Activated naive CD4-positive, alpha-beta T cell treated with Interleukin-2 at 50 U/mL for 16 hours (primary cell): ENCODE data around the gene SLC9A3.

Source experiments
- DNase-seq: peaks from one replicate; pipeline ENCODE4 v3.0.0-alpha.2; 2020

The SLC9A3 gene

DNA sequence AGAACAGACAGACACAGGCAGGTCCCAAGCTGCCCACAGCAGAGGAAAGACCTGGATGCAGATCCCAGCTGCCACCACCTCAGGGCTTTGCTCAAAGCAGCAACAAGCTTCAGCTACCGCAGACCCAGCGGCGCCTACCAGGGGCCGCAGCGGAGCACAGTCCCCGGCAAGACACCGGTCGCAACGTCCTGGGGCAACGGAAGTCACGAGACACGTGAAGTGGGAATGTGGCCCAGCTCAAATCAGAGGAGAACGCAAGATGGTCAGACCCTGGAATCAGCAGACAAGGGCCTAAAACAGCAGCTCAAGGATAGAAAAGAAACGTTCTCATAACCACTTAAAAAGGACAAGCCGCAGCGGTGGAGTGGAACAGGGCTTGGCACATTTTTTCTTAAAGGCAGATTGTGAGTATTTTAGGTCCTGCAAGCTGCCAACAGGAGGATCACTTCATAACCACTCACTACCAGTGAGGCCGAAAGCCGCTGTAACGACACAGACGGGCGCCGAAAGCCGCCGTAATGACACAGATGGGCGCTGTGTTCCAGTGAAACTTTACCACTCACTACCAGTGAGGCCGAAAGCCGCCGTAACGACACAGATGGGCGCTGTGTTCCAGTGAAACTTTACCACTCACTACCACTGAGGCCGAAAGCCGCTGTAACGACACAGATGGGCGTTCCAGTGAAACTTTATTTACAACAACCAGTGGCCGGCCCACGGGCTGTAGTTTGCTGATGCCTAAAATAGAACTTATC lies 21.7 kb downstream of the SLC9A3 start:
- DNase-seq: no peak

DNA sequence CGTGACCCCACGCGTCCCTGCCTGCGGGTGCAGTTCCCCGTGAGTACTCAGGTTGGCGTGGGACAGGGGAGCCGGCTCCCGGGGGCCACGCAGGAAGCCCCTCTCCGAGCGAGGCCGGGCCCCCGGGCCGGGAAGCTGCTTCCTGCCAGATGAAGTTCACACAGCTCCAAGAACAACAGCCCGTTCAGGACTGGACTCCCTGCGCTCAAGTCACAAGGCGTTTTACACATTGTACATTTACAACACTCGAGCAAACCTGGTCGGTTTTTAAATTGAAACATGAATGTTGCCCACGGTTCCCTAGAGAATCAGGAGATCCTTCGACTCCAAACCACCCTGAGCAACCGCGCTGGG lies 22.4 kb downstream of the SLC9A3 start:
- DNase-seq: no peak

DNA sequence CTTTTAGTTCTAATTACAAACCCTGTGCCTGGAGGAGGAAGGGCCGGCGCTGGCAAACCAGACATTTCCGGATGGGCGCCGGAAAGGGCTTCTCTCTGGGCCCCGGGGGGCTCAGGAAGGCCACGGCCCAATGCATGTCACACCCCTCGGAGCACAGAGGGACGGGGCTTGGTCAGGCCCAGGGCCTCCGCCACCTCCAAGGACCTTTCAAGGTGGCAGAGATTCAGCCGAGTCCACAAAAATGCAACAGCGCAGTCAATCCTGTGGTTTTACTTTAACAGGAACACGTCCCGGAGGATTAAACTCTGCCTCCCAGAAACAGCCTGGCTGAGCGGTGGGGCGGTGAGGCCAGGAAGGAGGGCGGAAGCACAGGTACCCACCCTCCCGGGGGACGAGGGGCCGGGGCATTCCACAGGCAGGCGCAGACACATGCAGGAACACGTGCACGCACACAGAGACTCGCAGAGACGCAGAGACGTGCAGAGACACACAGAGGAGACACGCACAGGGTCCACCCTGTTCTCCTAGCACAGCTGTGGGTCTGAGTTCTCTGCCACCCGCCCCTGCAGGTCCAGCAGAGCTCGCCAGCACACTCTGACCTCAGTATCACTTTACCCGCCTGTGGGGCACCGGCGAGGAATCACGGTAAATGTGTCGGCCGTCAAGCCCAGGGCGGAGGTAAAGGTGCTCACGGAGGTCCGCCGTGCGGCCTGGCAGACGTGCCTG lies 23.0 kb downstream of the SLC9A3 start:
- DNase-seq: no peak

- no peak for DNase-seq
Observed at GRCh38 chr5:500491-500890, 23.8 kb downstream of the SLC9A3 start.

GRCh38 chr5:499233-500209 lies 24.7 kb downstream of the SLC9A3 start:
- no peak for DNase-seq

GRCh38 chr5:497871-498509 lies 26.3 kb downstream of the SLC9A3 start:
- DNase-seq: no peak

- DNase-seq: no peak
Observed at GRCh38 chr5:497090-497700, 27.1 kb downstream of the SLC9A3 start.

- no peak for DNase-seq
Observed at GRCh38 chr5:496028-496427, 28.2 kb downstream of the SLC9A3 start.

DNA sequence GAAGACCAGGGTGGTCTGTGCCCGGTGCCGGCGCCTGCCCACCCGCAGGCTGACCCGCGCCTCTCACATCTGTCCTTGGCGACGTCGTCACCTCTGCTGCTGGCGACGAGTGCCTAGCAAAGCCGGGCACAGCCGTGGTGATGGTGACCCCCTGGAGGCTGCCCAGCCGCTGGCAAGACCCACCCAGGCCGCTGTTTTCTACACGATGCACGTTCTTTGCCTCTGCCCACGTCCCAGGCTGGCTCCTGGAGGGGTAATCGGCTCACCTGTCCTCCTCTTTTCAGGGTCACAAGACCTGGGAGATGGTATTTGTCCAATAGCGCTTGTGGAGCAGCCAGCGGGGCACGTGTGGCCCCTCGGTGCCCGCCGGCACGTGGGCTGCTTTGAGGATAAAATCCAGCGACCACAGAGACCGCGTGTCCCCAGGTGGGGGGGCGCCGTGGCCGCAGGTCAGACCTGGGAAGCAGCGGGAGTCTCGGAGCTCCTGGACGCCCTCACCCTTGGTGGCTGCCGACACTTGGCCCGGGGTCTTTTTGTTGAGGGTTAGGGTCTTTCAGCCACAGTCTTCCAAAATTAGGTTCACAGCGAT lies 29.5 kb downstream of the SLC9A3 start:
- DNase-seq: no peak

- DNase-seq: no peak
Observed at GRCh38 chr5:493758-494157, 30.5 kb downstream of the SLC9A3 start.

- DNase-seq: no peak
Observed at GRCh38 chr5:493119-493701, 31.0 kb downstream of the SLC9A3 start.

DNA sequence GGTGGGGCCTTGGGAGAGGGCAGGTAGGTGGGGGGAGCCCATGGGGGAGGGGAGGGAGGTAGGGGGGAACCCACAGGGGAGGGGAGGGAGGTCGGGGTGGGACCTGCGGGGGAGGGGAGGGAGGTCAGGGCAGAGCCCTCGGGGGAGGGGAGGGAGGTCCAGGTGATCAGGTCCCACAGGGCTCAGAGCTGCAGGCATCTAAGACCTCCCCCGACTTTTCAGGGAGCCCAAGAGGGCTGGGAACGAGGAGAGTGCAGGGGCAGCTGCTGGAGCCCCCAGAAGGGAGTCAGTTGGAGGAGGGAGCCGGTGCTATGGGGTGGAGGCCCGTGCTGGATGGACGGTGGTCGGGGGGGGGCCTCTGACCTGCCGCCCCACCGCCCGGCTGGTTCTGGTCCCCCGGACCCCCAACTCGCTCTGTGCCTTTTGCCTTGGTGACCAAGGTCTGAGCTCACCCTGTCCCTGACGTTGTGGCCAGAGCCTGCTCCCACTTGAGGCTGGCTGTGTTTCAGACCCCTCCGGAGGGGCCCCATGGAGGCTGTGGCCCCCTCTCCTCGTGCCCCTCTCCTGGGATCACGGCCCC lies 31.8 kb downstream of the SLC9A3 start:
- DNase-seq: no peak

DNA sequence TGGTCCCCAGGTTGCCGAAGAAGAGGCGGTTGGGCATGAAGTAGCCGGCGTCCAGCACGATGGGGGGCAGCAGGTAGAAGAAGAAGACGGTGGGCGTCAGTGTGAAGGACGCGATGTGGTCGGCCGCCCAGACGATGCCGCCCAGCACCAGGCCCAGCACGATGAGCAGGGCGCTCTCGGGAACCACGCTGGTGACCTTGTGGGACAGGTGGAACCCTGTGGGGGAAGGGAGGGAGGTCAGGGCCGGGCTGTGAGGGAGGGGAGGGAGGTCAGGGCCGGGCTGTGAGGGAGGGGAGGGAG lies 32.4 kb downstream of the SLC9A3 start:
- DNase-seq: no peak

DNA sequence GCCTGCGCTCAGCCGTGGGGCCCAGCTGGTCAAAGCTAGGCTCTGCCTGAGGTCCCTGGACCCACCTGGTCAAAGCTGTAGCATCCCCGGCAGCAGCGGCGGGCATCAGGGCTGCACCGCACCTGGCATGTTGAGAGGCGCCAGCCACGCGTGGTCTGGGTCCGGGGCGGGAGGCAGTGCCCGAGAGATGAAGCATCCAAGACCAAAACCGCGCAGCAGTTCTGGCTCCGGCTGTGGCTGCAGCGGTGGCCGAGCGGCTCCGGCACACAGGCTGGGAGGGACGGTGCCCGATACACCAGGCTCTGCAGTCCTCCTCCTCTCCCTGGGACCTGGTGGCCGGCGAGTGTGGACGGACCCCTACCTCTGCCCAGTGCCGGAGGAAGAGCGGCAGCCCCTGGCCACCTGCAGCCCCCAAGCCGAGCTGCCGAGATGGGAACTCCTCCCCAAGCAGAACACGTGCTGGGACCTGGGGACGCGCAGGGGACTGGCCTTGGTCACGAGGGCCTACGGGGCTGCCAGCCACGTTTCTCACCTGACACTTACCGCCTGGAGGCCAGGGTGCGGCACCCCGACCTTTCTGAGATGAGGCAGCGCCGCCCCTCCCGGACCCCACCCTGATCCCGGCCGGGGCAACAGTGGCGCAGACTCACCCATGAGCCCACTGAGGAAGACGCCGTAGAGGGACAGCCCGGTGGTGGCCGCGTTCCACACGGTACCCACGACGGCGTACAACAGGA lies 33.0 kb downstream of the SLC9A3 start:
- DNase-seq: no peak

DNA sequence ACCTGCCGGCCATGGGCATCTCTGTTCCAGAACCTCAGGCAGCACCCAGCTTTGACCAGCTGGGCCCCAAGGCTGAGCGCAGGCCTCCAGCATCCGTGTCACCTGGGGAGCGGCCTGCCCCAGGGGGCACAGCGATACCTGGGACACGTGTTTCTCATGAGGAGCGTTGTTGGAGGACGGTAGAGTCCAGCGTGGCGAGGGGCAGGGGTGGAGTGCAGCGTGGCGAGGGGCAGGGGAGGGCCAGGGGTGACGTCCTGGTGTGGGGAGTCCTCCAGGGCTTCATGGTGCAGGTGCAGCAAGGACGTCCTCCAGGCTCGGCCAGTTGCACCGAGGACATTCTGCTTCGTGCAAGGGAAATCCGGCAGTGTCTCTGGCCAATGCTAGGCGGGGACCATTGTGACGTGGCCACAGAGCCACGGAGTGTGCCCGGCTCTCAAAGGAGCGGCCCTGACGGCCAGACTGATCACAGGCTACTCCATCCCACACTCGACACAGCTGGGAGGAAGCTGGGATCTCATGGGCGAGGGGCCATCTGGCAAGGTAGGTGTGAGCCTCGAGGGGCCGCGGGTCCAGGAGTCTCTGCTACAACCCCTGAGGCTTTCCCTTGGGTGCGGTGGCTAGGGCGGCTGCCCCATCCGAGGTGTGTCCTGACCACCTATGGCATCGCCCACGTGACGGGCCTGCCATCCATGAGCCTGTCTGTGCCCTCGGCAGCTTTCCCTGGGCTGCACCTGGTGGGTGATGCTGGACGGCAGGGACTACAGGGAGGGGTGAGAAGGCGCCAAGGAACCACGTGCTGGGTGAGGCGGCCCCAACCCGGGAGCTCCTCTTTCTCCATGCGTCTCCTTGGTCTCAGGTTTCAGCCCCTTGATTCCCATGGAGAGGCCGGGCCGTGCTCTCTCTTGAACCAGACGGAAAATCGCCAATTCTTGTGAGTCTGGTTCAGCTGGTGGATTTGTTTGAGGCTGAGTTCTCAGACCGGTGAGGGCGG lies 33.8 kb downstream of the SLC9A3 start:
- no peak for DNase-seq

GRCh38 chr5:489689-490080 lies 34.6 kb downstream of the SLC9A3 start:
- DNase-seq: no peak

GRCh38 chr5:488744-489688 lies 35.2 kb downstream of the SLC9A3 start:
- no peak for DNase-seq

- no peak for DNase-seq
Observed at GRCh38 chr5:488241-488640, 36.0 kb downstream of the SLC9A3 start.
